ENCODE measurements around the gene ZNF581. TPM values are rescaled to one million over a fixed set of nuclear protein-coding genes. Genes with fewer than 3 reads are reported as not detected.
A peak's percentile ranks its signal among the peaks of the same experiment; 100 is the strongest.

ZNF581 gene
- total RNA-seq, 2 experiments from 2014 or later = 24.1 to 25.5 TPM

GRCh38 chr19:55675661-55676354, 32.4 kb downstream of the ZNF581 start:
- Mint-ChIP-seq H3K36me3 (ENCODE audit: low read depth) (peaks cover 38% of the 10 kb centered on the region), H3K4me3 (peak overlapping the region; percentile 94), H3K4me1 (peaks cover 56% of the 10 kb centered on the region), H3K27ac (peak overlapping the region; percentile 90), H3K27me3 (no peaks in the 10 kb centered on the region), H3K9me3 (no peaks in the 10 kb centered on the region)
- ChIA-PET POLR2A (no interaction called here), CTCF (interaction anchor here (0.8 kb wide), 1 partner anchor 18 kb away, joined by 3 read pairs; no protein-coding TSS in a partner anchor)
- no peak for DNase-seq

- no peaks in the 10 kb centered on the region for H3K27me3 Mint-ChIP-seq
- no peak for DNase-seq
- no peaks in the 10 kb centered on the region for H3K9me3 Mint-ChIP-seq
- POLR2A ChIA-PET = no interaction called here
- peaks cover 53% of the 10 kb centered on the region for H3K4me1 Mint-ChIP-seq
- H3K36me3 Mint-ChIP-seq (ENCODE audit: low read depth) = peaks cover 33% of the 10 kb centered on the region
- peak overlapping the region; percentile 94 for H3K4me3 Mint-ChIP-seq
- CTCF ChIA-PET = interaction anchor here (0.8 kb wide), 1 partner anchor 19 kb away, joined by 3 read pairs; no protein-coding TSS in a partner anchor
- H3K27ac Mint-ChIP-seq = peak overlapping the region; percentile 61
Observed at GRCh38 chr19:55676383-55676782, 32.9 kb downstream of the ZNF581 start.

DNA sequence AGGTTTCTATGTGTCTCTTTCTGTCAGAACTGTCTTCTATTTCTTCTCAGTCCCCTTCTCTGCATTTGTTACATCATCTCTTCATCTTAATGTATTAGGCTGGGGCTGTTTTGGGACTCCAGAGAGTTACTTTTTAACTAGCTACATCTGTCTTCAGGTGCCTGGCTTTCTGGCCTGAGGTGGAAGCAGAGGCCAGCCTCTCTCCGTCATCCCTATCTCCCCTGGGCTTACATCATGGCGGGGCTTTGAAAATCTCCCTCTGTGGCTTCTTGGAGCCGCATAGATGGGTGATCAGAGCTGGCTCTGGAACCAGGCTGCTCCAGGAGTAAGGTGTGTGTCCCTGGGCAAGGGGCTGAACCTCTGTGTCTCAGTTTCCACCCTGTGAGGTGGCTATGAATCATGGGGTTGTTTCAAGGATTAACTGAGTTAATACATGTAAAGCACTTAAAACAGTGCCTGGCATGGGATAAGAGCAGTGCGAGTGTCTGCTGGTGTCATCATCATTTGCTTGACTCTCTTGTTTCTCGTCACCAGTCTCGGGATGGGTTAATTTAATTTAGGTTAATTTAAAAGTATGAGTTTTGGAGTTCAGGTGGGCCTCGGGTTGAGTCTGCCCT, 33.5 kb downstream of the ZNF581 start:
- ChIA-PET CTCF (no interaction called here), POLR2A (no interaction called here)
- DNase-seq = no peak
- no peaks in the 10 kb centered on the region for H3K27me3 Mint-ChIP-seq
- H3K36me3 Mint-ChIP-seq (ENCODE audit: low read depth) = peaks cover 33% of the 10 kb centered on the region
- peaks cover 53% of the 10 kb centered on the region for H3K4me1 Mint-ChIP-seq
- peak overlapping the region; percentile 94 for H3K4me3 Mint-ChIP-seq
- peak overlapping the region; percentile 61 for H3K27ac Mint-ChIP-seq
- no peaks in the 10 kb centered on the region for H3K9me3 Mint-ChIP-seq

- ChIA-PET CTCF (no interaction called here), POLR2A (no interaction called here)
- peak overlapping the region; percentile 8 for H3K4me3 Mint-ChIP-seq
- no peaks in the 10 kb centered on the region for H3K9me3 Mint-ChIP-seq
- no peaks in the 10 kb centered on the region for H3K27me3 Mint-ChIP-seq
- H3K4me1 Mint-ChIP-seq = peaks cover 50% of the 10 kb centered on the region
- DNase-seq = no peak
- peaks cover 28% of the 10 kb centered on the region for H3K36me3 Mint-ChIP-seq (ENCODE audit: low read depth)
- peak overlapping the region; percentile 61 for H3K27ac Mint-ChIP-seq
Observed at GRCh38 chr19:55677572-55678028, 34.2 kb downstream of the ZNF581 start.

- Mint-ChIP-seq H3K4me1 (peaks cover 49% of the 10 kb centered on the region), H3K27me3 (no peaks in the 10 kb centered on the region), H3K4me3 (no peak overlapping the region), H3K27ac (no peak overlapping the region), H3K9me3 (no peaks in the 10 kb centered on the region), H3K36me3 (ENCODE audit: low read depth) (peaks cover 29% of the 10 kb centered on the region)
- DNase-seq = no peak
- POLR2A ChIA-PET = no interaction called here
- CTCF ChIA-PET = no interaction called here
Observed at GRCh38 chr19:55678121-55678671, 34.7 kb downstream of the ZNF581 start.

GRCh38 chr19:55679343-55680257, 36.2 kb downstream of the ZNF581 start:
- Mint-ChIP-seq H3K9me3 (no peaks in the 10 kb centered on the region), H3K27ac (peak overlapping the region; percentile 0), H3K4me3 (no peak overlapping the region), H3K4me1 (peaks cover 39% of the 10 kb centered on the region), H3K36me3 (ENCODE audit: low read depth) (peaks cover 28% of the 10 kb centered on the region), H3K27me3 (no peaks in the 10 kb centered on the region)
- CTCF ChIA-PET = no interaction called here
- POLR2A ChIA-PET = no interaction called here
- DNase-seq = no peak

GRCh38 chr19:55680339-55681130, 37.1 kb downstream of the ZNF581 start:
- DNase-seq = no peak
- peaks cover 26% of the 10 kb centered on the region for H3K36me3 Mint-ChIP-seq (ENCODE audit: low read depth)
- ChIA-PET CTCF (interaction anchor here (1.2 kb wide), 1 partner anchor 26 kb away, joined by 3 read pairs; no protein-coding TSS in a partner anchor), POLR2A (no interaction called here)
- no peaks in the 10 kb centered on the region for H3K9me3 Mint-ChIP-seq
- H3K4me1 Mint-ChIP-seq = peaks cover 38% of the 10 kb centered on the region
- no peaks in the 10 kb centered on the region for H3K27me3 Mint-ChIP-seq
- no peak overlapping the region for H3K27ac Mint-ChIP-seq
- no peak overlapping the region for H3K4me3 Mint-ChIP-seq

DNA sequence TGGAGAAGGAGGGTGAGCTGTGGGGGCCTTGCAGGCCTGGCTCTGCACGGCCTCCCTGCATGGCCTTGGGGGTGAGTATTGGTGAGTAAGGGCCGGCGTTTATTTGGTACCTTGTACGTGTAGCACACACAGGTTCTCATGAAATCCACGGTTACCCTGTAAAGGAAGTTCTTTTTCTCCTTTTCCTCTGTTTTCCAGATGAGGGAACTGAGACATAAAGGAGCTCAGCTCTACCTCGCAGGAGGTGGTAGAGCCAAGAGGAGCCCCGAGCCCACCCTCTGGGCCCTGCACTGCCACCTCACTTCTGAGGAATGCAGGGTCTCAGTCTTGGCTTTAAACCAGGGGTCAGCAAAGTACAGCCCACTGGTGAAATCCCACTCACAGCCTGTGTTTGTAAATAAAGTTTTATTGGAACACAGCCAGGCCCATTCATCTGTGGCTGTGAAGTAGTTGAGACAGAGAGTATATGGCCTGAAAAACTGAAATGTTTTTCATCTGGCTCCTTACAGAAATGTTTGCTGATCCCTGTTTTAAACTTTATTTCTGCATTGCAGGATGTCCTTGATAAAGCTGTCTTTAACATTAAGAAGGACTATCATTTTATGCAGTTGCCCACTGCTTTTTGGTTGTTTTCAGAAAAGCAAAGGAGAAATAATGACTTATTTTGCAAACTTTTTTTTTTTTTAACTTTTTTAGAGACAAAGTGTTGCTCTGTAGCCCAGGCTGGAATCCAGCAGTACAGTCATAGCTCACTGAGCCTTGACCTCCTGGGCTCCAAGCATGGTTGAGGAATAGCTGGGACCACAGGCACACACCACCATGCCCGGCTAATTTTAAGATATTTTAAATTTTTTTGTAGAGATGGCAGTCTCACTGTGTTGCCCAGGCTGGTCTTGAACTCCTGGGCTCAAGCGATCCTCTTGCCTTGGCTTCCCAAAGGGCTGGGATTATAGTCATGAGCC, 38.0 kb downstream of the ZNF581 start:
- DNase-seq = no peak
- no peaks in the 10 kb centered on the region for H3K9me3 Mint-ChIP-seq
- H3K4me1 Mint-ChIP-seq = peaks cover 31% of the 10 kb centered on the region
- ChIA-PET CTCF (interaction anchor here (1.2 kb wide), 2 partner anchors 10 to 27 kb away, joined by 3 to 4 read pairs; no protein-coding TSS in a partner anchor), POLR2A (no interaction called here)
- peaks cover 27% of the 10 kb centered on the region for H3K36me3 Mint-ChIP-seq (ENCODE audit: low read depth)
- no peaks in the 10 kb centered on the region for H3K27me3 Mint-ChIP-seq
- no peak overlapping the region for H3K4me3 Mint-ChIP-seq
- no peak overlapping the region for H3K27ac Mint-ChIP-seq

DNA sequence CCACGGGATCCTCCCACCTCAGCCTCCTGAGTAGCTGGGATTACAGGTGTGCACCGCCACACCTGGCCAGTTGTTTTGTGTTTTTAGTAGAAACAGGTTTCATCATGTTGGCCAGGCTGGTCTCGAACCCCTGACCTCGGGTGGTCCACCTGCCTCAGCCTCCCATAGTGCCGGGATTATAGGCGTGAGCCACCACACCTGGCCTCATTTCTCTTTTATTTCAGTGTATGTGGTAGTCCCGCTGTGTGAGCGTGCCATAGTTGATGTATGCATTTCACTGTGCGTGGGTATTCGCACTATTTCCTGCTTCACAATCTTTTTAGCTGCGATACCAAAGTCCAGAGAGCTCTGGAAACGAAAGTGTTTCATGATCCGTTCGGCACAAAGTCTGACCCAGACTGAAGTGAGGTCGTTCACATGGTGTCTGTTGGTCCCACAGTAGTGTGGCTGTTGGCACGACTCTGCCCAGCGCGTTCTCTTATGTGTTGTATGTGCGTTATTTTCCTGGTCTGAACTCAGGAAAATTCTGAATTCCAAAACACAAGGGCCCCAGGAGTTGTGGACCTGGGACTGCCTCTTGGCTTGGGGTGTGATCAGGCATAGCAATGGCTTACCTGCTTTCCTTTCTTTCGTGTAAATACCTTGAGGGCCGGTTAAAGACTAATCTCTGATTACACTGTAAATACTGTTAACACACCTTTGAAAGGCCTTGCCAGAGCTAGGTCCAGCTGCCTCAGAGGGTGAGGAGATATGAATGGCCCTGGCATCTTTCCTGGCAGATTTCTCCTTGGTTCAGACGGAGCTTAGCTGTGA, 40.2 kb downstream of the ZNF581 start:
- H3K27ac Mint-ChIP-seq = no peak overlapping the region
- H3K36me3 Mint-ChIP-seq (ENCODE audit: low read depth) = peaks cover 12% of the 10 kb centered on the region
- H3K4me1 Mint-ChIP-seq = peaks cover 15% of the 10 kb centered on the region
- H3K27me3 Mint-ChIP-seq = no peaks in the 10 kb centered on the region
- no peak for DNase-seq
- H3K4me3 Mint-ChIP-seq = no peak overlapping the region
- H3K9me3 Mint-ChIP-seq = no peaks in the 10 kb centered on the region
- ChIA-PET POLR2A (interaction anchor here (1.1 kb wide), 1 partner anchor 413 kb away, joined by 4 read pairs; no protein-coding TSS in a partner anchor), CTCF (no interaction called here)

DNA sequence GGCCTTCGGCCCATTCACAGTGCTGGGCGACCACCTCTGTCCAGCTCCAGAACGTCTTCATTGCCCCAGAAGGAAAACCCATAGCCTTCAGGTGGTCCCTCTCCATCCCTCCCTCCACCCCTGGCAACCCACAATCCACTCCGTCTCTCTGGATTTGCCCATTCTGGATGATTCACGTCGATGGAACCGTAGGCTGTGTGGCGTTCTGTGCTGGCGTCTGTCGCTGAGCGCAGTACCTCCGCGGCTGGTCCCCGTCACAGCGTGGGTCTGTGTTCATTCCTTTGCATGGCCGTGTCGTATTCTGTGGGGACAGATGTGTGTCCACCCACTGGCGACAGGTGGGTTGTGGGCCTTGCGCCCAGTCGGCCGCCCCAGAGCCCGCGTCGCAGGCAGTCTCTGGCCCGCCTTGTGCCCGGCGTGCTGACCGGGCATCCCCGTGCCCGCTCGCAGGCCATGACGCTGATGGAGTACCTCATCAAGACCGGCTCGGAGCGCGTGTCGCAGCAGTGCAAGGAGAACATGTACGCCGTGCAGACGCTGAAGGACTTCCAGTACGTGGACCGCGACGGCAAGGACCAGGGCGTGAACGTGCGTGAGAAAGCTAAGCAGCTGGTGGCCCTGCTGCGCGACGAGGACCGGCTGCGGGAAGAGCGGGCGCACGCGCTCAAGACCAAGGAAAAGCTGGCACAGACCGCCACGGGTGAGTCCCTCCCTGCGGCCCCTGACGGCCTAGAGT, 41.7 kb downstream of the ZNF581 start:
- Mint-ChIP-seq H3K4me3 (no peak overlapping the region), H3K9me3 (no peaks in the 10 kb centered on the region), H3K27me3 (no peaks in the 10 kb centered on the region), H3K36me3 (ENCODE audit: low read depth) (peaks cover 12% of the 10 kb centered on the region), H3K4me1 (peaks cover 3% of the 10 kb centered on the region), H3K27ac (no peak overlapping the region)
- CTCF ChIA-PET = interaction anchor here (0.6 kb wide), 1 partner anchor 86 kb away, joined by 3 read pairs; the partner anchor contains the start of gene FIZ1
- DNase-seq = no peak
- POLR2A ChIA-PET = no interaction called here
